Endothelial cell of umbilical vein (primary cell): ENCODE measurements around the gene LMAN1L. TPM values are rescaled to one million over a fixed set of nuclear protein-coding genes. Genes with fewer than 3 reads are reported as not detected.

ENCODE experiments used
- BruUV-seq: library from RNA; stranded (reverse); fragments of 400-500 nt; replicated peaks from 2 replicates; lab custom pipeline; 2021; lab: Mats Ljungman, UMichigan
- CTCF ChIA-PET: fragments of 300-600, 350-600 bp; sonication (Branson Sonifier 250); formaldehyde crosslinking; loops from one replicate; lab custom pipeline; 2021; ENCODE audit warnings: antibody characterized with exemption, inconsistent platforms; lab: Charles Lee
- POLR2A ChIA-PET: fragments of 300-600, 350-600 bp; sonication (Branson Sonifier 250); formaldehyde crosslinking; loops from one replicate; lab custom pipeline; 2021; ENCODE audit warnings: antibody characterized with exemption, inconsistent platforms; lab: Charles Lee
- DNase-seq: peaks from one replicate; pipeline ENCODE4 v3.0.0-alpha.2; 2011; ENCODE audit warnings: low read depth, low spot score
- FAIRE-seq: peaks from 2 replicates; lab custom pipeline; 2011; peaks lifted over from hg19 to GRCh38; lab: Jason Lieb, UNC
- H2AFZ ChIP-seq: 2 replicates; pipeline ENCODE4 v1.6.0; 2012; ENCODE audit warnings: low read depth, low read length, control low read depth, inconsistent platforms
- H3K27ac ChIP-seq: 2 replicates; pipeline ENCODE4 v1.5.1; 2011; ENCODE audit warnings: low read depth, mild to moderate bottlenecking, control low read depth, low read length, moderate library complexity; ENCODE audit not compliant: insufficient read depth
- H3K27me3 ChIP-seq, 2 experiments: 2 replicates each; pipeline versions ENCODE4 v1.6.0 to v1.6.1; 2011; ENCODE audit warnings: low read length in 2 of 2, mixed read lengths in 1 of 2; ENCODE audit not compliant: control insufficient read depth in 2 of 2, insufficient read depth in 2 of 2
- H3K36me3 ChIP-seq, 2 experiments: 2 replicates in 1 of 2; 3 replicates in 1 of 2; pipeline ENCODE4 v1.5.1; 2011; ENCODE audit warnings: low read length in 2 of 2, mild to moderate bottlenecking in 1 of 2, moderate library complexity in 1 of 2; ENCODE audit not compliant: control insufficient read depth in 2 of 2, insufficient read depth in 2 of 2; ENCODE audit errors: extremely low read depth in 1 of 2
- H3K4me1 ChIP-seq: 3 replicates; pipeline ENCODE4 v1.5.1; 2011; ENCODE audit warnings: mild to moderate bottlenecking, low read length; ENCODE audit not compliant: control insufficient read depth, insufficient read depth; ENCODE audit errors: extremely low read depth
- H3K4me2 ChIP-seq: 2 replicates; pipeline ENCODE4 v1.6.1; 2011; ENCODE audit warnings: low read length, control low read depth, mixed read lengths; ENCODE audit not compliant: insufficient read depth
- H3K4me3 ChIP-seq, 3 experiments: fragments of 200-600 bp in 1 of 3; sonication (generic), shearing (Covaris generic) in 1 of 3; replicated peaks in 1 of 3; 2 replicates each; pipeline ENCODE4 v1.5.1; 2011 to 2016; ENCODE audit warnings: control low read depth in 3 of 3, low read length in 3 of 3, mild to moderate bottlenecking in 2 of 3, inconsistent platforms in 1 of 3, low read depth in 1 of 3, moderate library complexity in 1 of 3; ENCODE audit not compliant: insufficient read depth in 1 of 3
- H3K79me2 ChIP-seq: 2 replicates; pipeline ENCODE4 v1.6.0; 2012; ENCODE audit warnings: low read length, inconsistent platforms; ENCODE audit not compliant: control insufficient read depth, insufficient read depth
- H3K9ac ChIP-seq: replicated peaks from 2 replicates; pipeline ENCODE3; 2011; ENCODE audit warnings: low read length, control low read depth; ENCODE audit not compliant: insufficient read depth; ENCODE audit errors: extremely low read depth
- H3K9me1 ChIP-seq: replicated peaks from 3 replicates; pipeline ENCODE4 v1.6.0; 2011; ENCODE audit warnings: mild to moderate bottlenecking, low read length; ENCODE audit not compliant: control insufficient read depth, insufficient read depth; ENCODE audit errors: extremely low read depth
- H3K9me3 ChIP-seq: replicated peaks from 2 replicates; pipeline ENCODE4 v1.5.1; 2012; ENCODE audit warnings: low read length, inconsistent platforms; ENCODE audit not compliant: control insufficient read depth, insufficient read depth
- H4K20me1 ChIP-seq: replicated peaks from 2 replicates; pipeline ENCODE3; 2011; ENCODE audit warnings: mild to moderate bottlenecking, low read length; ENCODE audit not compliant: control insufficient read depth, insufficient read depth; ENCODE audit errors: extremely low read depth
- FOS ChIP-seq: IDR thresholded peaks from 2 replicates; pipeline ENCODE4 v1.6.1; 2011; ENCODE audit warnings: mild to moderate bottlenecking, low read length, moderate library complexity, borderline replicate concordance; ENCODE audit not compliant: insufficient read depth
- JUN ChIP-seq: IDR thresholded peaks from 2 replicates; pipeline ENCODE4 v1.6.1; 2011; ENCODE audit warnings: borderline replicate concordance, low read depth; ENCODE audit not compliant: insufficient read length, insufficient read depth
- MAX ChIP-seq: IDR thresholded peaks from 2 replicates; pipeline ENCODE4 v1.6.1; 2011; ENCODE audit not compliant: insufficient read depth, insufficient read length
- MYC ChIP-seq: IDR thresholded peaks from one replicate; pipeline ENCODE4 v1.6.1; 2011; ENCODE audit warnings: mild to moderate bottlenecking, low read depth, low read length
- POLR2AphosphoS5 ChIP-seq: IDR thresholded peaks from 2 replicates; pipeline ENCODE4 v1.6.1; 2012; ENCODE audit warnings: low read depth, mild to moderate bottlenecking, control low read depth, low read length, moderate library complexity; ENCODE audit not compliant: insufficient read depth
- dilution Hi-C: fragments of 300-500 bp; cut with MboI; formaldehyde crosslinking; loops from one replicate; pipeline ENCODE4 v1.15.0; 2019; ENCODE audit warnings: low sequenced_read_pairs; ENCODE audit not compliant: extremely low pct_ligation_motif_present
- intact Hi-C: fragments of 100-400 bp; cut with micrococcal nuclease; formaldehyde crosslinking; loops from one replicate; pipeline ENCODE4 v1.10.0; 2022
- polyA plus RNA-seq, 4 experiments: library from polyadenylated mRNA; depleted of rRNA in 3 of 4; stranded (reverse) in 3 of 4; unstranded in 1 of 4; fragments of >200 nt; gene quantifications; 2 replicates each; pipeline versions ENCODE4 v1.2.1 to v1.2.3, GENCODE V29; 2011 to 2012; ENCODE audit warnings: missing spikeins in 1 of 4
- total RNA-seq: library from RNA; stranded (reverse); gene quantifications from 2 replicates; pipeline ENCODE4 v1.2.3, GENCODE V29; 2021

The LMAN1L gene
- total and polyA plus RNA-seq, 2 donors (not counting 3 experiments of a cell fraction or from before 2014, with no cell fraction given) = not detected

- Histone ChIP-seq H3K4me1 (peaks cover 36% of the 10 kb centered on the region), H3K36me3 (no peaks in the 10 kb centered on the region), H4K20me1 (no peaks in the 10 kb centered on the region), H3K27me3 (no peaks in the 10 kb centered on the region), H2AFZ (no peak overlapping the region), H3K4me3 (no peak overlapping the region), H3K9me3 (no peaks in the 10 kb centered on the region), H3K79me2 (peaks cover 52% of the 10 kb centered on the region), H3K9ac (no peak overlapping the region), H3K27ac (no peak overlapping the region), H3K4me2 (no peak overlapping the region), H3K9me1 (no peaks in the 10 kb centered on the region)
- DNase-seq = no peak
- ChIA-PET POLR2A (no interaction called here), CTCF (interaction anchor here (6.4 kb wide), 1 partner anchor 35 kb away, joined by 54 read pairs; no protein-coding TSS in a partner anchor)
- FAIRE-seq = no peak
- BruUV-seq = no TSS peak
- intact Hi-C loops (no loop called here), dilution Hi-C loops (no loop called here)
- TF ChIP-seq POLR2AphosphoS5 (no peak), FOS (no peak), MYC (no peak), JUN (no peak), MAX (no peak)
Measured at GRCh38 chr15:74866090-74866489, 53.5 kb downstream of the LMAN1L start.

- no peaks in the 10 kb centered on the region for H3K36me3 ChIP-seq
- H3K4me3 ChIP-seq = no peak overlapping the region
- H3K4me1 ChIP-seq = peaks cover 41% of the 10 kb centered on the region
- no peak for FAIRE-seq
- intact Hi-C loops (no loop called here), dilution Hi-C loops (no loop called here)
- no peak for DNase-seq
- H4K20me1 ChIP-seq = no peaks in the 10 kb centered on the region
- CTCF ChIA-PET = interaction anchor here (6.4 kb wide), 1 partner anchor 34 kb away, joined by 54 read pairs; no protein-coding TSS in a partner anchor
- H3K9me3 ChIP-seq = no peaks in the 10 kb centered on the region
- no peaks in the 10 kb centered on the region for H3K9me1 ChIP-seq
- POLR2A ChIA-PET = no interaction called here
- peak overlapping the region; percentile 36 for H3K4me2 ChIP-seq
- BruUV-seq = no TSS peak
- H3K27ac ChIP-seq = peak overlapping the region; percentile 24
- H2AFZ ChIP-seq = no peak overlapping the region
- no peak overlapping the region for H3K9ac ChIP-seq
- no peak for TF ChIP-seq JUN
- H3K79me2 ChIP-seq = peaks cover 61% of the 10 kb centered on the region
- H3K27me3 ChIP-seq = no peaks in the 10 kb centered on the region
Measured at GRCh38 chr15:74867466-74868038, 54.9 kb downstream of the LMAN1L start.
